ENCODE measurements around the gene TNFRSF8.

Gene TNFRSF8

GRCh38 chr1:12126781-12127180, 63.7 kb downstream of the TNFRSF8 start:
- no peaks in the 10 kb centered on the region for H3K27me3 ChIP-seq (ENCODE audit: low read length)
- TF ChIP-seq CTCF (IDR thresholded peaks at IDR 0.05; ENCODE audit: insufficient read depth, low read length, poor library complexity, severe bottlenecking), result no peak
- TF ChIP-seq EZH2phosphoT487 (conservative IDR thresholded peaks at IDR 0.05; ENCODE audit: low read length), result no peak
- no peak overlapping the region for H3K4me2 ChIP-seq (ENCODE audit: low read depth, low read length, poor library complexity, severe bottlenecking)
- no peaks in the 10 kb centered on the region for H4K20me1 ChIP-seq (ENCODE audit: low read depth, low read length)
- H3K9ac ChIP-seq (ENCODE audit: low read length), result no peak overlapping the region
- H3K79me2 ChIP-seq (ENCODE audit: insufficient read depth, low read length), result no peaks in the 10 kb centered on the region
- no peaks in the 10 kb centered on the region for H3K9me2 ChIP-seq (replicated peaks; ENCODE audit: insufficient read depth, low read length)
- no peak overlapping the region for H3K4me3 ChIP-seq (ENCODE audit: insufficient read depth, low read length, poor library complexity, severe bottlenecking)
- no peaks in the 10 kb centered on the region for H3F3A ChIP-seq (ENCODE audit: insufficient read depth)
- no peak overlapping the region for H3K27ac ChIP-seq (ENCODE audit: low read depth, low read length)
- no peaks in the 10 kb centered on the region for H3K9me3 ChIP-seq (ENCODE audit: insufficient read depth, low read length)
- H2AFZ ChIP-seq (ENCODE audit: low read depth, low read length, severe bottlenecking), result no peak overlapping the region
- H3K36me3 ChIP-seq (ENCODE audit: low read length), result no peaks in the 10 kb centered on the region

DNA sequence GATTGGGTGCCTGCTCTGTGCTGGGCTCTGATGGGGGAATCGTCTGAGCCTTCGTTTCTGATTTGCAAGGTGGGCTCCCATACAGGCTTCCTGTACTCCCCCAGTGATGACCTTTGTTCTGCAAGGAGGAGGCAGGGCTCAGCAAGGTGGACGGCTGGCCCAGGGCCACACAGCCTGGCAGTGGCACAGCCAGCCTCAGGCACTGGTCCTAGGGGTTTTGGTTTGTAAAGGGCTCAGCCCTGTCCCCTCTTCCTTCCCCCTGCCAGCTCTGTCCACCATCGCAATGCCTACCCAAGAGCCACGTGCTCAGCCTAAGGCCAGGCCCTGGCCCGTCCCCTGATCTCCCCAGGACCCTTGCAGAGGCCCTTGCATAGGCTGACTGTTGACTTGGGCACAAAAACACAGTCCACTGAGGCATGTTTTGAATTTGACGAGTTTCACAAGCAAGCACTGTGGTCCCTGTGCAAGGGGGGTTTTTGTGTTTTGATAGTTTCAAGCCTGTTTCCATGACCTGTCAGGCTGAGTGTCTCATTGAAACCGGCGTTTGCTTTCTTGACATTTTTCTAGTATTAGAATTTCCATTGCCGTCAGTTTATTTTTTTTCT, 64.2 kb downstream of the TNFRSF8 start:
- no peak overlapping the region for H3K9ac ChIP-seq (ENCODE audit: low read length)
- H3K4me2 ChIP-seq (ENCODE audit: low read depth, low read length, poor library complexity, severe bottlenecking), result no peak overlapping the region
- no peak overlapping the region for H2AFZ ChIP-seq (ENCODE audit: low read depth, low read length, severe bottlenecking)
- H4K20me1 ChIP-seq (ENCODE audit: low read depth, low read length), result no peaks in the 10 kb centered on the region
- no peaks in the 10 kb centered on the region for H3K79me2 ChIP-seq (ENCODE audit: insufficient read depth, low read length)
- no peak overlapping the region for H3K4me3 ChIP-seq (ENCODE audit: insufficient read depth, low read length, poor library complexity, severe bottlenecking)
- H3K36me3 ChIP-seq (ENCODE audit: low read length), result no peaks in the 10 kb centered on the region
- no peaks in the 10 kb centered on the region for H3K9me2 ChIP-seq (replicated peaks; ENCODE audit: insufficient read depth, low read length)
- TF ChIP-seq EZH2phosphoT487 (conservative IDR thresholded peaks at IDR 0.05; ENCODE audit: low read length) (no peak), CTCF (IDR thresholded peaks at IDR 0.05; ENCODE audit: insufficient read depth, low read length, poor library complexity, severe bottlenecking) (no peak)
- no peak overlapping the region for H3K27ac ChIP-seq (ENCODE audit: low read depth, low read length)
- H3K9me3 ChIP-seq (ENCODE audit: insufficient read depth, low read length), result no peaks in the 10 kb centered on the region
- no peaks in the 10 kb centered on the region for H3F3A ChIP-seq (ENCODE audit: insufficient read depth)
- H3K27me3 ChIP-seq (ENCODE audit: low read length), result no peaks in the 10 kb centered on the region

GRCh38 chr1:12128120-12128519, 65.0 kb downstream of the TNFRSF8 start:
- Histone ChIP-seq H3K4me2 (ENCODE audit: low read depth, low read length, poor library complexity, severe bottlenecking) (no peak overlapping the region), H2AFZ (ENCODE audit: low read depth, low read length, severe bottlenecking) (no peak overlapping the region), H3K9me3 (ENCODE audit: insufficient read depth, low read length) (no peaks in the 10 kb centered on the region), H3K9me2 (replicated peaks; ENCODE audit: insufficient read depth, low read length) (no peaks in the 10 kb centered on the region), H3K4me3 (ENCODE audit: insufficient read depth, low read length, poor library complexity, severe bottlenecking) (no peak overlapping the region), H3F3A (ENCODE audit: insufficient read depth) (no peaks in the 10 kb centered on the region), H3K27ac (ENCODE audit: low read depth, low read length) (no peak overlapping the region), H4K20me1 (ENCODE audit: low read depth, low read length) (no peaks in the 10 kb centered on the region), H3K36me3 (ENCODE audit: low read length) (no peaks in the 10 kb centered on the region), H3K9ac (ENCODE audit: low read length) (no peak overlapping the region), H3K27me3 (ENCODE audit: low read length) (no peaks in the 10 kb centered on the region), H3K79me2 (ENCODE audit: insufficient read depth, low read length) (no peaks in the 10 kb centered on the region)
- TF ChIP-seq EZH2phosphoT487 (conservative IDR thresholded peaks at IDR 0.05; ENCODE audit: low read length) (no peak), CTCF (IDR thresholded peaks at IDR 0.05; ENCODE audit: insufficient read depth, low read length, poor library complexity, severe bottlenecking) (no peak)

All from SU-DHL-6 (cell line).